ENCODE results near the gene TMEM163. TPM values are rescaled to one million over a fixed set of nuclear protein-coding genes. Genes with fewer than 3 reads are reported as not detected.

The TMEM163 gene
- total and polyA plus RNA-seq, 9 donors: 0.24 to 3.6 (median 1.5) TPM

- no peaks in the 10 kb centered on the region for H3K9me3 ChIP-seq
- H3K27ac ChIP-seq: peak overlapping the region in 1 of 2 donors; percentile 72
- H3K4me1 ChIP-seq (ENCODE audit: insufficient read depth): peaks cover 11% of the 10 kb centered on the region
- DNase-seq: peak in 3 of 5 donors; percentile 20 to 24 (median 20)
- intact Hi-C loops (cut with DNase I): loop anchor here in 1 of 4 donors (1.0 kb wide), 1 partner anchor 23 kb away; no protein-coding TSS in a partner anchor
- TF ChIP-seq EP300 (IDR thresholded peaks at IDR 0.05) (no peak), POLR2A (IDR thresholded peaks at IDR 0.05) (no peak), CTCF (IDR thresholded peaks at IDR 0.05) (no peak)
- WGBS, 3 donors: 64 to 82% (median 72%) methylated on average over 4 of the region's 4 CpGs
- no peak overlapping the region for H3K4me3 ChIP-seq
- H3K27me3 ChIP-seq: no peaks in the 10 kb centered on the region
- no peaks in the 10 kb centered on the region for H3K36me3 ChIP-seq
Observed at GRCh38 chr2:134670955-134671354, 47.8 kb downstream of the TMEM163 start.

GRCh38 chr2:134669731-134670669, 48.8 kb downstream of the TMEM163 start:
- Histone ChIP-seq H3K4me3 (no peak overlapping the region), H3K4me1 (ENCODE audit: insufficient read depth) (peaks cover 11% of the 10 kb centered on the region), H3K36me3 (no peaks in the 10 kb centered on the region), H3K9me3 (no peaks in the 10 kb centered on the region), H3K27me3 (no peaks in the 10 kb centered on the region), H3K27ac (peak overlapping the region in 1 of 2 donors; percentile 72)
- TF ChIP-seq CTCF (IDR thresholded peaks at IDR 0.05): no peak
- no peak for TF ChIP-seq EP300 (IDR thresholded peaks at IDR 0.05)
- no peak for TF ChIP-seq POLR2A (IDR thresholded peaks at IDR 0.05)
- peak; percentile 68 to 87 (median 85) for DNase-seq
- 50 to 60% (median 53%) methylated on average over 12 of the region's 12 CpGs for WGBS, 3 donors
- intact Hi-C loops (cut with DNase I): no loop called here

GRCh38 chr2:134668821-134669220, 50.0 kb downstream of the TMEM163 start:
- TF ChIP-seq POLR2A (IDR thresholded peaks at IDR 0.05) (no peak), CTCF (IDR thresholded peaks at IDR 0.05) (no peak), EP300 (IDR thresholded peaks at IDR 0.05) (no peak)
- intact Hi-C loops (cut with DNase I): no loop called here

GRCh38 chr2:134667541-134667940, 51.3 kb downstream of the TMEM163 start:
- no peak for DNase-seq
- no peaks in the 10 kb centered on the region for H3K27me3 ChIP-seq
- H3K9me3 ChIP-seq: no peaks in the 10 kb centered on the region
- intact Hi-C loops (cut with DNase I): no loop called here
- peaks cover 11% of the 10 kb centered on the region for H3K4me1 ChIP-seq (ENCODE audit: insufficient read depth)
- no peak overlapping the region for H3K27ac ChIP-seq
- no peak overlapping the region for H3K4me3 ChIP-seq
- H3K36me3 ChIP-seq: no peaks in the 10 kb centered on the region
- TF ChIP-seq CTCF (IDR thresholded peaks at IDR 0.05): no peak
- TF ChIP-seq POLR2A (IDR thresholded peaks at IDR 0.05): no peak
- no peak for TF ChIP-seq EP300 (IDR thresholded peaks at IDR 0.05)
- WGBS, 3 donors: 91 to 98% (median 94%) methylated on average over 2 of the region's 2 CpGs

More at GRCh38 chr2:134668821-134669220, 50.0 kb downstream of the TMEM163 start:
- Histone ChIP-seq H3K27ac (no peak overlapping the region), H3K4me1 (ENCODE audit: insufficient read depth) (peaks cover 11% of the 10 kb centered on the region), H3K4me3 (no peak overlapping the region), H3K36me3 (no peaks in the 10 kb centered on the region), H3K9me3 (no peaks in the 10 kb centered on the region), H3K27me3 (no peaks in the 10 kb centered on the region)
- 89 to 91% (median 90%) methylated on average over 7 of the region's 7 CpGs for WGBS, 3 donors
- DNase-seq: peak in 1 of 5 donors; percentile 46
